GM19468 (cell line): Measurements from ENCODE around the gene C16orf86.
"Not testable (repeated sequence)": the region's sequence is repeated elsewhere in the genome, so short reads cannot be mapped to it uniquely, and the experiment has no call there.

Source experiments
- ATAC-seq: cut with Tn5 transposase; IDR thresholded peaks from one replicate; pipeline ENCODE4 v1.9.1; 2021; ENCODE audit warnings: mild to moderate bottlenecking, moderate library complexity, moderate number of reproducible peaks; ENCODE audit not compliant: unreplicated experiment; ENCODE audit errors: extremely low read depth

The C16orf86 gene

GRCh38 chr16:67679935-67680897 is 13.6 kb downstream of the C16orf86 start:
- no peak for ATAC-seq

GRCh38 chr16:67683767-67684166 is 17.2 kb downstream of the C16orf86 start:
- ATAC-seq: no peak

- no peak for ATAC-seq
These were observed 18.9 kb downstream of the C16orf86 start for GRCh38 chr16:67685388-67686112.

GRCh38 chr16:67693517-67694285 is 27.1 kb downstream of the C16orf86 start:
- not testable (repeated sequence) for ATAC-seq

GRCh38 chr16:67694611-67695010 is 28.0 kb downstream of the C16orf86 start:
- ATAC-seq: no peak

GRCh38 chr16:67697422-67698185 is 31.0 kb downstream of the C16orf86 start:
- ATAC-seq: no peak

GRCh38 chr16:67699265-67699664 is 32.7 kb downstream of the C16orf86 start:
- no peak for ATAC-seq

- no peak for ATAC-seq
These were observed 34.8 kb downstream of the C16orf86 start for GRCh38 chr16:67701420-67701819.

GRCh38 chr16:67702130-67702529 is 35.5 kb downstream of the C16orf86 start:
- ATAC-seq: no peak

- no peak for ATAC-seq
These were observed 37.0 kb downstream of the C16orf86 start for GRCh38 chr16:67703626-67704025.

GRCh38 chr16:67704110-67704509 is 37.5 kb downstream of the C16orf86 start:
- no peak for ATAC-seq

- ATAC-seq: no peak
These were observed 40.6 kb downstream of the C16orf86 start for GRCh38 chr16:67707210-67707609.

- ATAC-seq: no peak
These were observed 41.2 kb downstream of the C16orf86 start for GRCh38 chr16:67707790-67708189.

GRCh38 chr16:67708368-67708771 is 41.8 kb downstream of the C16orf86 start:
- ATAC-seq: no peak

- no peak for ATAC-seq
These were observed 42.4 kb downstream of the C16orf86 start for GRCh38 chr16:67709050-67709449.

GRCh38 chr16:67710607-67711006 is 44.0 kb downstream of the C16orf86 start:
- no peak for ATAC-seq

- no peak for ATAC-seq
These were observed 47.1 kb downstream of the C16orf86 start for GRCh38 chr16:67713647-67714273.

- ATAC-seq: no peak
These were observed 47.9 kb downstream of the C16orf86 start for GRCh38 chr16:67714522-67714921.

- ATAC-seq: no peak
These were observed 49.5 kb downstream of the C16orf86 start for GRCh38 chr16:67716097-67716496.
